SK-N-MC (cell line): ENCODE measurements around the gene SCTR.

Experiments used
- EZH2 ChIP-seq: fragments of 200-600 bp; sonication (generic); IDR thresholded peaks from one replicate; pipeline ENCODE4 v1.6.1; 2017; ENCODE audit warnings: antibody characterized with exemption
- POLR2AphosphoS5 ChIP-seq: IDR thresholded peaks from 2 replicates; pipeline ENCODE4 v1.6.1; 2012; ENCODE audit warnings: mild to moderate bottlenecking, low read depth, low read length, borderline replicate concordance

- TF ChIP-seq EZH2, result no peak
- TF ChIP-seq POLR2AphosphoS5, result no peak
Observed at GRCh38 chr2:119512946-119513345, 11.3 kb downstream of the SCTR start.
